Uterus (tissue), 2 donors: Measurements from ENCODE around the gene PTPRD.

Experiments
- CTCF ChIP-seq, 4 experiments: fragments of 200-600 bp in 2 of 4; fragments of 450-650 bp in 2 of 4; sonication (generic) in 2 of 4; IDR thresholded peaks; one replicate each; pipeline ENCODE4 v1.5.1; 2016 to 2019; ENCODE audit warnings: antibody characterized with exemption in 4 of 4, mild to moderate bottlenecking in 2 of 4, moderate library complexity in 1 of 4
- POLR2A ChIP-seq, 2 donors: fragments of 450-650 bp; IDR thresholded peaks; one replicate each; pipeline ENCODE4 v1.6.1; 2016; ENCODE audit warnings: antibody characterized with exemption in 2 of 2, mild to moderate bottlenecking in 1 of 2, moderate library complexity in 1 of 2

GRCh38 chr9:10254338-10254737 is 358.5 kb downstream of the PTPRD start:
- no peak for TF ChIP-seq POLR2A (IDR thresholded peaks at IDR 0.05)
- TF ChIP-seq CTCF (IDR thresholded peaks at IDR 0.05), result no peak
